Neural progenitor cell (in vitro differentiated cells): ENCODE data around the gene RPS6KA5. TPM values are rescaled to one million over a fixed set of nuclear protein-coding genes. Genes with fewer than 3 reads are reported as not detected.
"Not testable (repeated sequence)": the region's sequence is repeated elsewhere in the genome, so short reads cannot be mapped to it uniquely, and the experiment has no call there.

Source experiments
- DNase-seq: peaks from one replicate; pipeline ENCODE4 v3.0.0-alpha.2; 2016; ENCODE audit warnings: low spot score
- H2AFZ ChIP-seq: fragments of 200-600 bp; sonication (generic); replicated peaks from 2 replicates; pipeline ENCODE4 v1.6.1; 2016; ENCODE audit warnings: antibody characterized with exemption
- H3F3A ChIP-seq: fragments of 200-600 bp; sonication (generic); 2 replicates; pipeline ENCODE4 v1.6.1; 2016; ENCODE audit warnings: antibody characterized with exemption, low read depth
- H3K27ac ChIP-seq: fragments of 200-600 bp; sonication (generic); 2 replicates; pipeline ENCODE4 v1.5.1; 2016; ENCODE audit warnings: mild to moderate bottlenecking
- H3K27me3 ChIP-seq: fragments of 200-600 bp; sonication (generic); 2 replicates; pipeline ENCODE4 v1.6.1; 2016; ENCODE audit warnings: mild to moderate bottlenecking, moderate library complexity
- H3K36me3 ChIP-seq: fragments of 200-600 bp; sonication (generic); 2 replicates; pipeline ENCODE4 v1.5.1; 2016
- H3K4me1 ChIP-seq: fragments of 200-600 bp; sonication (generic); 2 replicates; pipeline ENCODE4 v1.6.1; 2016; ENCODE audit warnings: mixed run types
- H3K4me2 ChIP-seq: fragments of 200-600 bp; sonication (generic); 2 replicates; pipeline ENCODE4 v1.6.1; 2016
- H3K4me3 ChIP-seq: fragments of 200-600 bp; sonication (generic); 2 replicates; pipeline ENCODE4 v1.5.1; 2016
- H3K79me2 ChIP-seq: fragments of 200-600 bp; sonication (generic); 2 replicates; pipeline ENCODE4 v1.6.1; 2016; ENCODE audit warnings: low read depth
- H3K9ac ChIP-seq: fragments of 200-600 bp; sonication (generic); 2 replicates; pipeline ENCODE4 v1.6.1; 2016
- H3K9me3 ChIP-seq: fragments of 200-600 bp; sonication (generic); 2 replicates; pipeline ENCODE4 v1.5.1; 2016; ENCODE audit warnings: low read depth
- H4K20me1 ChIP-seq: fragments of 200-600 bp; sonication (generic); 2 replicates; pipeline ENCODE4 v1.6.1; 2016; ENCODE audit warnings: low read depth
- H3K27ac Mint-ChIP-seq: 3 replicates; pipeline ENCODE4 v1.8.0; 2021; ENCODE audit warnings: mixed read lengths
- H3K27me3 Mint-ChIP-seq: 2 replicates; pipeline ENCODE4 v1.8.0; 2022; ENCODE audit warnings: low read depth, mild to moderate bottlenecking, inconsistent platforms, moderate library complexity, mixed read lengths; ENCODE audit not compliant: insufficient read depth
- H3K36me3 Mint-ChIP-seq: 3 replicates; pipeline ENCODE4 v1.8.0; 2021; ENCODE audit warnings: mixed read lengths
- H3K4me1 Mint-ChIP-seq: 3 replicates; pipeline ENCODE4 v1.8.0; 2021; ENCODE audit warnings: mixed read lengths
- H3K4me3 Mint-ChIP-seq: 3 replicates; pipeline ENCODE4 v1.8.0; 2021; ENCODE audit warnings: mild to moderate bottlenecking, moderate library complexity, mixed read lengths
- H3K9me3 Mint-ChIP-seq: 3 replicates; pipeline ENCODE4 v1.8.0; 2020; ENCODE audit warnings: mixed read lengths
- CTCF ChIP-seq: fragments of 200-600 bp; sonication (generic); IDR thresholded peaks from 2 replicates; pipeline ENCODE4 v1.5.1; 2017; ENCODE audit warnings: antibody characterized with exemption, mild to moderate bottlenecking
- EZH2 ChIP-seq: fragments of 200-600 bp; sonication (generic); IDR thresholded peaks from 2 replicates; pipeline ENCODE4 v1.6.1; 2017; ENCODE audit warnings: antibody characterized with exemption, mild to moderate bottlenecking, moderate library complexity
- EZH2phosphoT487 ChIP-seq: fragments of 200-600 bp; sonication (generic); IDR thresholded peaks from 2 replicates; pipeline ENCODE4 v1.6.1; 2017; ENCODE audit warnings: antibody characterized with exemption
- total RNA-seq: library from RNA; depleted of rRNA; stranded (reverse); fragments of >200 nt; gene quantifications from 2 replicates; pipeline ENCODE4 v1.2.3, GENCODE V29; 2015; ENCODE audit warnings: low replicate concordance

RPS6KA5 gene
- total RNA-seq, 1 donor from 2014 or later, result 8.3 TPM

- H3K27ac ChIP-seq, result no peak overlapping the region
- no peak overlapping the region for H3K4me3 Mint-ChIP-seq
These were observed 195.7 kb downstream of the RPS6KA5 start for GRCh38 chr14:90864741-90865140.

GRCh38 chr14:90858511-90858910 lies 201.9 kb downstream of the RPS6KA5 start:
- H2AFZ ChIP-seq, result no peak overlapping the region
- Mint-ChIP-seq H3K9me3 (no peaks in the 10 kb centered on the region), H3K4me3 (no peak overlapping the region), H3K27ac (no peak overlapping the region), H3K36me3 (no peaks in the 10 kb centered on the region), H3K27me3 (no peaks in the 10 kb centered on the region), H3K4me1 (peaks cover 3% of the 10 kb centered on the region)
- H3K9me3 ChIP-seq, result no peaks in the 10 kb centered on the region
- H3K36me3 ChIP-seq, result no peaks in the 10 kb centered on the region
- H3K79me2 ChIP-seq, result no peaks in the 10 kb centered on the region
- no peak overlapping the region for H3K4me2 ChIP-seq
- no peaks in the 10 kb centered on the region for H3F3A ChIP-seq
- no peak for DNase-seq
- no peak overlapping the region for H3K27ac ChIP-seq
- no peaks in the 10 kb centered on the region for H3K4me1 ChIP-seq
- no peaks in the 10 kb centered on the region for H3K27me3 ChIP-seq
- no peak overlapping the region for H3K4me3 ChIP-seq
- TF ChIP-seq CTCF (no peak), EZH2phosphoT487 (no peak), EZH2 (no peak)
- no peak overlapping the region for H3K9ac ChIP-seq
- no peaks in the 10 kb centered on the region for H4K20me1 ChIP-seq

More at GRCh38 chr14:90864741-90865140, 195.7 kb downstream of the RPS6KA5 start:
- Mint-ChIP-seq H3K27ac (no peak overlapping the region), H3K27me3 (no peaks in the 10 kb centered on the region), H3K4me1 (no peaks in the 10 kb centered on the region), H3K36me3 (no peaks in the 10 kb centered on the region), H3K9me3 (no peaks in the 10 kb centered on the region)
- Histone ChIP-seq H3K9me3 (no peaks in the 10 kb centered on the region), H3K36me3 (no peaks in the 10 kb centered on the region), H3K4me2 (no peak overlapping the region), H3K4me3 (no peak overlapping the region), H4K20me1 (no peaks in the 10 kb centered on the region), H3K9ac (no peak overlapping the region), H2AFZ (no peak overlapping the region), H3K79me2 (no peaks in the 10 kb centered on the region), H3F3A (peaks cover 2% of the 10 kb centered on the region), H3K4me1 (no peaks in the 10 kb centered on the region), H3K27me3 (no peaks in the 10 kb centered on the region)
- DNase-seq, result no peak
- TF ChIP-seq EZH2phosphoT487 (no peak), EZH2 (no peak), CTCF (no peak)

- Mint-ChIP-seq H3K36me3 (no peaks in the 10 kb centered on the region), H3K27me3 (no peaks in the 10 kb centered on the region), H3K4me1 (peaks cover 3% of the 10 kb centered on the region), H3K9me3 (no peaks in the 10 kb centered on the region), H3K27ac (no peak overlapping the region), H3K4me3 (no peak overlapping the region)
- Histone ChIP-seq H3F3A (no peaks in the 10 kb centered on the region), H3K4me1 (no peaks in the 10 kb centered on the region), H4K20me1 (no peaks in the 10 kb centered on the region), H2AFZ (no peak overlapping the region), H3K4me2 (no peak overlapping the region), H3K27ac (no peak overlapping the region), H3K4me3 (no peak overlapping the region), H3K9me3 (no peaks in the 10 kb centered on the region), H3K79me2 (no peaks in the 10 kb centered on the region), H3K27me3 (no peaks in the 10 kb centered on the region), H3K36me3 (no peaks in the 10 kb centered on the region), H3K9ac (no peak overlapping the region)
- no peak for DNase-seq
- TF ChIP-seq EZH2 (no peak), EZH2phosphoT487 (no peak), CTCF (no peak)
These were observed 202.6 kb downstream of the RPS6KA5 start for GRCh38 chr14:90857866-90858265.

GRCh38 chr14:90856115-90856514 lies 204.3 kb downstream of the RPS6KA5 start:
- not testable (repeated sequence) for H4K20me1 ChIP-seq, H3K4me3 Mint-ChIP-seq, H3K36me3 ChIP-seq, H3K36me3 Mint-ChIP-seq, H3K4me3 ChIP-seq, H3K9me3 ChIP-seq, H3K4me1 Mint-ChIP-seq, H3K27ac ChIP-seq, DNase-seq, H3K4me1 ChIP-seq, H3K27me3 Mint-ChIP-seq, H3K27ac Mint-ChIP-seq, H3F3A ChIP-seq, H2AFZ ChIP-seq, H3K9me3 Mint-ChIP-seq, H3K27me3 ChIP-seq, H3K79me2 ChIP-seq, H3K9ac ChIP-seq, H3K4me2 ChIP-seq
